Gastrocnemius medialis (tissue), 4 donors: ENCODE measurements around the gene C16orf54.
"Not testable (repeated sequence)": the region's sequence is repeated elsewhere in the genome, so short reads cannot be mapped to it uniquely, and the experiment has no call there.

ENCODE experiments used
- POLR2A ChIP-seq, 2 donors: fragments of 450-650 bp; IDR thresholded peaks; one replicate each; pipeline ENCODE4 v1.6.1; 2017; ENCODE audit warnings: antibody characterized with exemption in 2 of 2, mild to moderate bottlenecking in 2 of 2, moderate library complexity in 2 of 2
- TF ChIP-seq, protein P1 (sequence below), 5 experiments: fragments of 450-650 bp in 3 of 5; fragments of 200-600 bp in 2 of 5; sonication (generic) in 2 of 5; IDR thresholded peaks in 4 of 5; conservative IDR thresholded peaks in 1 of 5; 1 replicate in 4 of 5; 2 replicates in 1 of 5; pipeline ENCODE4 v1.5.1; 2016 to 2019; ENCODE audit warnings: antibody characterized with exemption in 5 of 5, mild to moderate bottlenecking in 3 of 5, moderate library complexity in 3 of 5

GRCh38 chr16:29757086-29757485 is 11.3 kb upstream of the C16orf54 start:
- TF ChIP-seq, protein P1, sequence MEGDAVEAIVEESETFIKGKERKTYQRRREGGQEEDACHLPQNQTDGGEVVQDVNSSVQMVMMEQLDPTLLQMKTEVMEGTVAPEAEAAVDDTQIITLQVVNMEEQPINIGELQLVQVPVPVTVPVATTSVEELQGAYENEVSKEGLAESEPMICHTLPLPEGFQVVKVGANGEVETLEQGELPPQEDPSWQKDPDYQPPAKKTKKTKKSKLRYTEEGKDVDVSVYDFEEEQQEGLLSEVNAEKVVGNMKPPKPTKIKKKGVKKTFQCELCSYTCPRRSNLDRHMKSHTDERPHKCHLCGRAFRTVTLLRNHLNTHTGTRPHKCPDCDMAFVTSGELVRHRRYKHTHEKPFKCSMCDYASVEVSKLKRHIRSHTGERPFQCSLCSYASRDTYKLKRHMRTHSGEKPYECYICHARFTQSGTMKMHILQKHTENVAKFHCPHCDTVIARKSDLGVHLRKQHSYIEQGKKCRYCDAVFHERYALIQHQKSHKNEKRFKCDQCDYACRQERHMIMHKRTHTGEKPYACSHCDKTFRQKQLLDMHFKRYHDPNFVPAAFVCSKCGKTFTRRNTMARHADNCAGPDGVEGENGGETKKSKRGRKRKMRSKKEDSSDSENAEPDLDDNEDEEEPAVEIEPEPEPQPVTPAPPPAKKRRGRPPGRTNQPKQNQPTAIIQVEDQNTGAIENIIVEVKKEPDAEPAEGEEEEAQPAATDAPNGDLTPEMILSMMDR (IDR thresholded peaks at IDR 0.05 in 4 of 5, conservative IDR thresholded peaks at IDR 0.05 in 1 of 5) = not testable (repeated sequence)
- TF ChIP-seq POLR2A (IDR thresholded peaks at IDR 0.05) = not testable (repeated sequence)
